ENCODE results near the gene CDK5RAP2.
A peak's percentile ranks its signal among the peaks of the same experiment; 100 is the strongest.

The CDK5RAP2 gene

GRCh38 chr9:120621941-120622340 lies 42.0 kb upstream of the CDK5RAP2 start:
- no peak overlapping the region for H3K27ac ChIP-seq (replicated peaks)
- DNase-seq (ENCODE audit: low read depth in 1 of 2, low spot score in 1 of 2), result no peak
- TF ChIP-seq GABPA (IDR thresholded peaks at IDR 0.05; ENCODE audit: low read depth) (no peak), SPI1 (IDR thresholded peaks at IDR 0.05; ENCODE audit: borderline replicate concordance, low read depth) (no peak), CTCF (IDR thresholded peaks at IDR 0.05; ENCODE audit: insufficient read depth, low read length) (no peak), POLR2AphosphoS5 (IDR thresholded peaks at IDR 0.05; ENCODE audit: low read depth) (no peak), REST (IDR thresholded peaks at IDR 0.05; ENCODE audit: insufficient replicate concordance, low read depth) (no peak)

GRCh38 chr9:120619751-120620655 lies 40.0 kb upstream of the CDK5RAP2 start:
- peak; percentile 41 to 68 for DNase-seq (ENCODE audit: low read depth in 1 of 2, low spot score in 1 of 2)
- Histone ChIP-seq H3K27me3 (ENCODE audit: insufficient read depth, poor library complexity, severe bottlenecking) (no peaks in the 10 kb centered on the region), H3K4me3 (replicated peaks; ENCODE audit: insufficient read depth, low read length) (no peak overlapping the region), H3K27ac (replicated peaks) (no peak overlapping the region)
- TF ChIP-seq GABPA (IDR thresholded peaks at IDR 0.05; ENCODE audit: low read depth), result no peak
- peak; percentile 38 for TF ChIP-seq CTCF (IDR thresholded peaks at IDR 0.05; ENCODE audit: insufficient read depth, low read length)
- no peak for TF ChIP-seq POLR2AphosphoS5 (IDR thresholded peaks at IDR 0.05; ENCODE audit: low read depth)
- TF ChIP-seq REST (IDR thresholded peaks at IDR 0.05; ENCODE audit: insufficient replicate concordance, low read depth), result no peak
- no peak for TF ChIP-seq SPI1 (IDR thresholded peaks at IDR 0.05; ENCODE audit: borderline replicate concordance, low read depth)

More at GRCh38 chr9:120621941-120622340, 42.0 kb upstream of the CDK5RAP2 start:
- Histone ChIP-seq H3K27me3 (ENCODE audit: insufficient read depth, poor library complexity, severe bottlenecking) (no peaks in the 10 kb centered on the region), H3K4me3 (replicated peaks; ENCODE audit: insufficient read depth, low read length) (no peak overlapping the region)

GRCh38 chr9:120616966-120617935 lies 37.3 kb upstream of the CDK5RAP2 start:
- H3K27ac ChIP-seq (replicated peaks), result no peak overlapping the region
- peak in 1 of 2 experiments; percentile 26 for DNase-seq (ENCODE audit: low read depth in 1 of 2, low spot score in 1 of 2)

More at GRCh38 chr9:120616966-120617935, 37.3 kb upstream of the CDK5RAP2 start:
- no peaks in the 10 kb centered on the region for H3K27me3 ChIP-seq (ENCODE audit: insufficient read depth, poor library complexity, severe bottlenecking)
- no peak overlapping the region for H3K4me3 ChIP-seq (replicated peaks; ENCODE audit: insufficient read depth, low read length)
- no peak for TF ChIP-seq GABPA (IDR thresholded peaks at IDR 0.05; ENCODE audit: low read depth)
- no peak for TF ChIP-seq CTCF (IDR thresholded peaks at IDR 0.05; ENCODE audit: insufficient read depth, low read length)
- TF ChIP-seq REST (IDR thresholded peaks at IDR 0.05; ENCODE audit: insufficient replicate concordance, low read depth), result no peak
- no peak for TF ChIP-seq SPI1 (IDR thresholded peaks at IDR 0.05; ENCODE audit: borderline replicate concordance, low read depth)
- no peak for TF ChIP-seq POLR2AphosphoS5 (IDR thresholded peaks at IDR 0.05; ENCODE audit: low read depth)
